Right lobe of liver (tissue), 6 donors: ENCODE data around the gene CDC42BPB. TPM values are rescaled to one million over a fixed set of nuclear protein-coding genes. Genes with fewer than 3 reads are reported as not detected.

Experiments
- ATAC-seq, 4 donors: fragments of 200-7000 bp; cut with Tn5 transposase; one replicate each; pipeline ENCODE4 v1.9.1; 2020; ENCODE audit warnings: mild to moderate bottlenecking in 4 of 4, moderate library complexity in 4 of 4
- DNase-seq, 3 donors: peaks; one replicate each; pipeline ENCODE4 v3.0.0-alpha.2; 2020
- H3K27ac ChIP-seq, 3 donors: fragments of 200-600 bp; one replicate each; pipeline ENCODE4 v1.8.0; 2022
- H3K27me3 ChIP-seq, 2 donors: fragments of 200-600 bp; one replicate each; pipeline ENCODE4 v1.8.0; 2022
- H3K36me3 ChIP-seq, 4 donors: fragments of 200-600 bp; sonication (generic) in 1 of 4; one replicate each; pipeline versions ENCODE4 v1.5.1 to v1.8.0; 2017 to 2022; ENCODE audit warnings: control low read depth in 1 of 4
- H3K4me1 ChIP-seq, 4 donors: fragments of 200-600 bp; sonication (generic) in 1 of 4; one replicate each; pipeline versions ENCODE4 v1.5.1 to v1.8.0; 2017 to 2022; ENCODE audit warnings: control low read depth in 1 of 4
- H3K4me3 ChIP-seq, 3 donors: fragments of 200-600 bp; one replicate each; pipeline ENCODE4 v1.8.0; 2022
- H3K9me3 ChIP-seq, 4 donors: fragments of 200-600 bp; sonication (generic) in 1 of 4; one replicate each; pipeline versions ENCODE4 v1.5.1 to v1.8.0; 2017 to 2022; ENCODE audit warnings: control low read depth in 1 of 4
- CTCF ChIP-seq, 4 donors: fragments of 200-600 bp in 3 of 4; fragments of 450-650 bp in 1 of 4; IDR thresholded peaks; one replicate each; pipeline versions ENCODE4 v1.5.1 to v1.8.0; 2016 to 2022; ENCODE audit warnings: antibody characterized with exemption in 4 of 4, mild to moderate bottlenecking in 2 of 4
- POLR2A ChIP-seq: fragments of 450-650 bp; IDR thresholded peaks from one replicate; pipeline ENCODE4 v1.6.1; 2017; ENCODE audit warnings: antibody characterized with exemption, mild to moderate bottlenecking
- WGBS: methylation state at CpG from one replicate; pipeline ENCODE4 v1.1.6; 2018; ENCODE audit warnings: low coverage, low lambda C conversion rate; ENCODE audit not compliant: insufficient coverage; ENCODE audit errors: missing lambda C conversion rate; 5-methylcytosine and 5-hydroxymethylcytosine counted together
- intact Hi-C, 2 donors: fragments of 100-400 bp; cut with DNase I; formaldehyde crosslinking; loops; one replicate each; pipeline versions ENCODE4 v1.11.2 to v1.14.1; 2022
- total RNA-seq, 6 experiments: library from RNA; depleted of rRNA in 2 of 6; stranded (reverse); fragments of >200 nt in 2 of 6; fragmentation: NEBNext Ultra II Directional in 3 of 6; extraction: Animal tissue kit (Norgen Biotek cat#: 25700) in 3 of 6; gene quantifications; one replicate each; pipeline versions ENCODE4 v1.1.0 to v1.2.4, GENCODE V29; 2016 to 2023
- donor health status: DM: no; HTN: yes; CAD: no.
- donor health status: DM: no; HTN: no; CAD: no.
- donor health status: DM: no; HTN: no; CAD: no.
- donor health status: DM: no; HTN: yes; CAD: no.
- donor health status: DM: no; HTN: yes; CAD: no.

CDC42BPB gene
- total RNA-seq, 6 experiments from 2014 or later: 38.4 to 55.5 (median 43.0) TPM

DNA sequence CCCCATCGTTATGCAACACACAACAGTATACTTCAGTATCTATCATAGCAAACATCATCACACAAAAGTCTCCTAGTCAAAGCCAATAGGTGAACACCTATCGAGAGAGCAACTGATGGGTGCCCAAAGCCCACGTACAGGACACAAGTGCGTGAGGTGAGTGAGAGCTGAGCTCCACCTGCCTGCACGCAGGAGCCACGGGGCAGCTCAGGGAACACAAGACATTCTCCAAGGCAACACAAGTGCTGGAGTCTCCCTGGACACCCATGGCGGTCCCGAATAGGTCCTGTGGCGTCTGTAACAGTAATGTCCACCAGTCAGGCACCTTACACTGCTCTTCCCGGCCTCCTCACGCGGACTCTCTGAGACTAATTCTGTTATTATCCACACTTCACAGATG lies 44.3 kb downstream of the CDC42BPB start:
- ATAC-seq (no peak), DNase-seq (no peak)
- WGBS: 80% methylated on average over 1 of the region's 12 CpGs
- Histone ChIP-seq H3K9me3 (no peaks in the 10 kb centered on the region), H3K36me3 (peaks cover 0 to 3% (median 0%) of the 10 kb centered on the region in 4 donors), H3K27me3 (no peaks in the 10 kb centered on the region), H3K27ac (no peak overlapping the region), H3K4me3 (no peak overlapping the region), H3K4me1 (peaks cover 0 to 13% (median 0%) of the 10 kb centered on the region in 4 donors)
- no peak for TF ChIP-seq POLR2A
- TF ChIP-seq CTCF (IDR thresholded peaks at IDR 0.05): no peak
- intact Hi-C loops: no loop called here

- ATAC-seq (no peak), DNase-seq (no peak)
- H3K27me3 ChIP-seq: no peaks in the 10 kb centered on the region
- H3K36me3 ChIP-seq: peaks cover 0 to 5% (median 0%) of the 10 kb centered on the region in 4 donors
- peaks cover 0 to 7% (median 0%) of the 10 kb centered on the region in 4 donors for H3K4me1 ChIP-seq
- intact Hi-C loops: no loop called here
- H3K9me3 ChIP-seq: no peaks in the 10 kb centered on the region
- TF ChIP-seq POLR2A (no peak), CTCF (IDR thresholded peaks at IDR 0.05) (no peak)
- no peak overlapping the region for H3K4me3 ChIP-seq
- no peak overlapping the region for H3K27ac ChIP-seq
- 67% methylated on average over 1 of the region's 2 CpGs for WGBS
Measured at GRCh38 chr14:103009559-103009958, 47.8 kb downstream of the CDC42BPB start.

GRCh38 chr14:103008768-103009357 lies 48.5 kb downstream of the CDC42BPB start:
- peaks cover 0 to 6% (median 0%) of the 10 kb centered on the region in 4 donors for H3K36me3 ChIP-seq
- intact Hi-C loops: no loop called here
- TF ChIP-seq CTCF (IDR thresholded peaks at IDR 0.05): no peak
- no peak for TF ChIP-seq POLR2A
- DNase-seq (no peak), ATAC-seq (no peak)
- no peaks in the 10 kb centered on the region for H3K27me3 ChIP-seq
- peaks cover 0 to 8% (median 0%) of the 10 kb centered on the region in 4 donors for H3K4me1 ChIP-seq
- no peak overlapping the region for H3K27ac ChIP-seq
- no peaks in the 10 kb centered on the region for H3K9me3 ChIP-seq
- WGBS: 66% methylated on average over 10 of the region's 15 CpGs
- no peak overlapping the region for H3K4me3 ChIP-seq

DNA sequence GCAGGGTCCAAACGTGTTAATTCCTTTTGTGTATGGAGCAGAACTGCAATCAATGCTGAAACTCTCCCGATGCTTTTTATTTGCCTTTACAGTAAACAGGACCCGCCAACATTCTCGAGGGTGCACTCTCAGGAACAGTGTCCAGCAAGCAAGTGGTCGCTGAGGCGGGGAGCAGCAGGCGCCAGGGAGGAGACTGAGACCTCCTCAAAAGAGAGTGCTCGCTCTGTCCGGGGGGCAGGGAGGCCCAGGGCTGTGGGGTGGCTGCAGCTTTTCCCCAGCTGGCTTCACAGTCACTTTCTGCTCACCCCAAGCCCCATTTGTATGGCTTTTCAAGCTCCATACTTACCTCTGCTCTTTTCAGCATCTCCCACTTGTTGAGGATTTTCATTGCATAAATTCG lies 49.2 kb downstream of the CDC42BPB start:
- no peak for TF ChIP-seq CTCF (IDR thresholded peaks at IDR 0.05)
- no peak for TF ChIP-seq POLR2A

More for the DNA sequence above, 49.2 kb downstream of the CDC42BPB start:
- Histone ChIP-seq H3K27me3 (no peaks in the 10 kb centered on the region), H3K4me3 (no peak overlapping the region), H3K36me3 (peaks cover 0 to 11% (median 2%) of the 10 kb centered on the region in 4 donors), H3K4me1 (peaks cover 0 to 8% (median 0%) of the 10 kb centered on the region in 4 donors), H3K27ac (no peak overlapping the region), H3K9me3 (no peaks in the 10 kb centered on the region)
- DNase-seq (no peak), ATAC-seq (no peak)
- 64% methylated on average over 4 of the region's 10 CpGs for WGBS
- intact Hi-C loops: no loop called here
